Activated naive CD4-positive, alpha-beta T cell (primary cell): ENCODE measurements around the gene ARHGEF1.
"Not testable (repeated sequence)": the region's sequence is repeated elsewhere in the genome, so short reads cannot be mapped to it uniquely, and the experiment has no call there.

ENCODE experiments used
- DNase-seq, 4 experiments: peaks; one replicate each; lab custom pipeline; 2025; lab: John Stamatoyannopoulos, UW

The ARHGEF1 gene

GRCh38 chr19:41863209-41863931 is 19.6 kb upstream of the ARHGEF1 start:
- DNase-seq = no peak

DNA sequence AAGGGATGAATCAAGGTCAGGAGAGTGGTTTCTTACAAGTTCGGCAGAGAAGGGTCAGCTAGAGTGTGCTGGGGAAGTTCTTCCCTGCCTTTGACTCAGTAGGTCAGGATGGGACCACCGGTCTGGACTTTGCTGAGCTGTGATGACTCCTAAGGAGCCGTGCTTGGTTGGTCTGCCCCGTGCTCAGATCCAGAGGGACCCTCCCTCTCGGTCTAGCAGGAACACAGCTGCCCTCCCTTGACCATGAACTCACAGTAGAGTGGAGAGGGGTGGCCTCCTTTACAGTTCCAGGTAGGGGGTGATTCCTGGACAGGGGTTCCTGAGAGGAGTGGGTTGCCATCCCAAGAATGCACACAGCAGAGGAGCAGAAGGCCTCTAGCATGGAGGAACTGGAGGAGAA is 18.6 kb upstream of the ARHGEF1 start:
- no peak for DNase-seq

DNA sequence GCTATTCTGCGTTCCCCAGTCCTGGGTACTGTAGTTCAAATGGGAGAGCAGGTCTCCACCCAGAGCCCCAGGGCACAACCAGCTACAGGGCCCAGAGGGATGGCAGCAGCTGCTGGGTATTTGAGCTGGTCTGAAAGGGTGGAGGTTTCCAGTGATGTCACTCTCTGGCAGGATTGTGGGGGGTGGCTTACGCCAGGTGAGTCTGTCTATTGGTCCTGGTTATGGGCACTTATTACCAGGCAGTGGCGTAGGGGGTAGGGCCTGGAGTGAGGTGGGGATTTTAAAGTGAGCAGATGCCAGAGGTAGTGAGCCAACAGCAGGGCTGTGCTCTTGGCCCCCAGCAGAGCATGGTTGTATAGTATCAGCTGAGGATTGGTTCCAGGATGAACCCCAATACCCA is 16.7 kb upstream of the ARHGEF1 start:
- DNase-seq = no peak

DNA sequence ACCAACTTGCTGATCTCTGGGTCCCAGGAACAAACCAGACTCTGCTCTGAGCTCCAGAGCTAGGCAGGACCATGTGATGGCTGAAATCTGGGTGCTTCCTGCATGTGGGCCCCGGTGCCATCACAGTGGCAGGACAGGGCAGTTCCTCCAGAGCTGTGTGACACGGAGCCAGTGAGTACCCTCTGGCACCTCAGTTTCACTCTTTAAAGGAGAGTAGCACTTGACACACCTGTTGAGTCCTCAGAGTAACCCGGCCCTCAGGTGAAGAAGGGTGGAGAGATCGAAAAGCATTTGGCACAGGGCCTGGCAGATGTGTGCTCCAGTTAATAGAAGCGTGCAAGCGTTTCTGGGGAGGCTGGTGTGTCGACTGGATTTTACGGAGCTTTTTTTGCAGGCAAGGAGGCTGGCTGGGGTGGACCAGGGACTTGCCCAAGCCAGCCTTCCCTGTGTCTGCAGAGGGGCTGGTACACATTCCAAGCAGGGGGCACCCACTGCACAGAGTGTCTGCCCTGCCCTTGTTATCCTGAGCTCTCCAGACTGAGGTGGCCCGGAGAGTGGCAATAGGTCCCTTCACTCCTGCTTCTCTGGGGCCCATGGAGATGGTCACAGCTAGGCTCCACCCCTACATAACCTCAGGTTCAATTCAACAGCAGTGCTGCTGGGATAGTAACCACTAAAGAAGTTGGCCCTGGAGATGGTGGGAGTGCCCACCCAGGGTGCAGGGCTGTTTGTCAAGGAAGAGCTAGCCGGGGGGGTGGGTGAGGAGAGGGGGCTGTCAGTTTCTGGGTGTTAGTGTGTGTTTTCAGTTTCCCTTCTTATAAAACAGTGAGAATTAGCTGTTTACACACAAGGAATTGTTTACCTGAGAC is 14.6 kb upstream of the ARHGEF1 start:
- no peak for DNase-seq

DNA sequence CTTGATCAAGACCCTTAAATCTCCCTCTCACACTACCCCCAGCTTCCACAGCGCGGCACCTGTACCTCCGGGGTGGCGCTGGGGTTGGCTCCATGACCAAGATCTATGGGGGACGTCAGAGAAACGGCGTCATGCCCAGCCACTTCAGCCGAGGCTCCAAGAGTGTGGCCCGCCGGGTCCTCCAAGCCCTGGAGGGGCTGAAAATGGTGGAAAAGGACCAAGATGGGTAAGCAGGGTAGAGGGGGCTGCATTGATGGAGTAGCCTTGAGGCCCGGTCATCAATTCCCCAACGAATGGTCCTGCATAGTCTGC is 14.0 kb upstream of the ARHGEF1 start:
- no peak for DNase-seq

GRCh38 chr19:41869374-41869955 is 13.5 kb upstream of the ARHGEF1 start:
- no peak for DNase-seq

- DNase-seq = no peak
Measured at GRCh38 chr19:41870401-41870873, 12.5 kb upstream of the ARHGEF1 start.

- peak in 2 of 4 experiments; percentile 38 to 48 for DNase-seq
Measured at GRCh38 chr19:41871573-41872383, 11.2 kb upstream of the ARHGEF1 start.

DNA sequence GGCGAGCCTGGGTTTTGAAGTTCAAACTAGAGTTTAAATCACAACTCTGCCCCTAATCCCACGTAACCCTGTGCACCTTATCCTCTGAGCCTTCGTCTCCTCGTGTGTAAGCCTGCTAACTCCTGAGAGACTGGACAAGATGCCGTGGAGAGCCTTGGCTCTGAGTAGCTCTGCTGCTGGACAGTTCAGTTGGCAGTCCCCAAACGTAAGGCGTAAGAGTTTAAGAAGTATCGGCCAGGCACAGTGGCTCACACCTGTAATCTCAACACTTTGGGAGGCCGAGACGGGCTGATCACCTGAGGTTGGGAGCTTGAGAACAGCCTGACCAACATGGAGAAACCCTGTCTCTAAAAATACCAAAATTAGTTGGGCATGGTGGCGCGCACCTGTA is 10.6 kb upstream of the ARHGEF1 start:
- DNase-seq = no peak

GRCh38 chr19:41872775-41873647 is 10.0 kb upstream of the ARHGEF1 start:
- DNase-seq = peak; percentile 45 to 66 (median 50)

- DNase-seq = not testable (repeated sequence)
Measured at GRCh38 chr19:41875973-41876372, 7.0 kb upstream of the ARHGEF1 start.

DNA sequence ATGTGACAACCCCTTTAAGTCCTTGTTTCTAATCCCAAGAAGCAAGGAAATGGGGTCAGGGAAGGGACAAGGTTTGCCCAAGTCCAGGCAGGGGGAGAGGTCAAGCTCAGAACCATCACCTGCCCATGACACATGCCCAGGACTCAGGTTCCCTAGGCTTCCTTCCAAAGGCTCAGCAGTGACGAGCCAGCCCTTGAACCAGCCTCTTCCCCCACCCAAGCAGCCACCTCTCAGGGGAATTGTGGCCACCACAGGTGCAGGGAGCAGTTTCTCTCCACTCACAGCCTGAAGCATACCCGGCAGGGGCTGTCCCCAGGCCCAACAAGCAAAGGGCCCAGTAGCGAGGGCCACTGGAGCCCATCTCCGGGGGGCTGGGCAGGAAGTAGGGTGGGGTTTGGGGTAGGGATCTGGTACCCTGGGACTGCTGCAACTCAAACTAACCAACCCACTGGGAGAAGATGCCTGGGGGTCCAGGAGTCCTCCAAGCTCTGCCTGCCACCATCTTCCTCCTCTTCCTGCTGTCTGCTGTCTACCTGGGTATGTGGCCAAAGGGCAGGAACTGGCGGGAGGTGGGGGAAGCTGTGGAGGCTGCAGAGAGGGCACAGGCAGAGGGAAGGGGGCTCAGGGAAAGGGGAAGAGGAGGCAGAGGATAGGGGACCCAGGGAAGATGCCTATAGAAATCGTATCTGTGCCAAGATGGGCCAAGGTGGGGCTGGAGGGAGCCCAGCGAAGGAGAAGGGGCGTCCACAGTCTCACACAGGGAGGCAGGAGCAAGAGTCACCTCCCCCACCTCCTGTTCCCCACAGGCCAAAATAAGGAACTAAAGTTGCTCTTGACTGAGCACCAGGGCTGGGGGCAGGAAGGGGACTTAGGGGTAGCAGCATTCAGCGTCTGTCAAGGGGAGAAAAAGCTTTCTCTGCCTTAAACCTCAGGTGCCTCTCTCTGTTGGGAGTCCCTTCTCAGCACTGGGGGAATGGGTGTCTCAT is 5.8 kb upstream of the ARHGEF1 start, which contains the start of gene CD79A:
Gene CD79A (plus strand): TSS at position 433 of the 986 bp plus-strand sequence. CDS start 26 bp downstream, at position 459.
- no peak for DNase-seq

- DNase-seq = no peak
Measured at GRCh38 chr19:41877916-41878905, 4.8 kb upstream of the ARHGEF1 start.

DNA sequence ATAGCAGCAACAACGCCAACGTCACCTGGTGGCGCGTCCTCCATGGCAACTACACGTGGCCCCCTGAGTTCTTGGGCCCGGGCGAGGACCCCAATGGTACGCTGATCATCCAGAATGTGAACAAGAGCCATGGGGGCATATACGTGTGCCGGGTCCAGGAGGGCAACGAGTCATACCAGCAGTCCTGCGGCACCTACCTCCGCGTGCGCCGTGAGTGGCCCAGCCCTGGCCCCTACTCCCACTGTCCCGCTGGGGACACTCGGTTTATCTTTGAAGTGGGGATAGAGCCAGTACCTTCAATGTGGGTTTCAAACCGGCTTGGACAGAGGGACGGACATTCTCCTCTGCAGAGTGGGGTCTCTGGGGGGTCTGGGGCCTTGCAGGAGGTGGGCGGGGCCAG is 3.9 kb upstream of the ARHGEF1 start:
- no peak for DNase-seq

DNA sequence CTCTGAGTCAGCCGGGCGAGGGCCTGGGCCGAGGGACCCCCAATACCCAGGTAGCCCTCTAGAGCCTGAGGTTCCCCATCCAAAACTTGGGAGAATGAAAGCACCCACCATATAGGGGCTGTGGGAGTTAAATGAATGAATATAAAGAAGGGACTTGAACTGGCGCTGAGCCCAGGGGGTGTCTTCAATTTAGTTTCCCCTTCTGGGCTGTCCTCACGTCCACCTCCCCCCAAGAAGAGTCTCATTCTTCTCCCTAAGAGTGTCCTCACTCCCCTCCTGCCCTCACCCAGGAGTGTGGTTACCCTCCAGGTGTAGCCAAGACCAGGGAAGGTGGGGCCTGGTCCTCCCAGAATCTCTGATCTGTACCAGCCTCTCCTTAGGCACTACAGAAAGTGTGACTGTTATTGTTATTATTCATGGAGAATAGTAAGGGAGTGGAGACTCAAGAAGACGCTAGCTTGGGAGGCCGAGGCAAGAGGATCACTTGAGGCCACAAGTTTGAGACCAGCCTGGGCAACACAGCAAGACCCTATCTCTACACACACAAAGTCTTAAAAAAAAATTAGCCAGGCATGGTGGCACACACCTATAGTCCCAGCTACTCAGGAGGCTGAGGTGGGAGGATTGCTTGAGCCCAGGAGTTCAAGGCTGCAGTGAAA is 3.2 kb upstream of the ARHGEF1 start:
- no peak for DNase-seq

DNA sequence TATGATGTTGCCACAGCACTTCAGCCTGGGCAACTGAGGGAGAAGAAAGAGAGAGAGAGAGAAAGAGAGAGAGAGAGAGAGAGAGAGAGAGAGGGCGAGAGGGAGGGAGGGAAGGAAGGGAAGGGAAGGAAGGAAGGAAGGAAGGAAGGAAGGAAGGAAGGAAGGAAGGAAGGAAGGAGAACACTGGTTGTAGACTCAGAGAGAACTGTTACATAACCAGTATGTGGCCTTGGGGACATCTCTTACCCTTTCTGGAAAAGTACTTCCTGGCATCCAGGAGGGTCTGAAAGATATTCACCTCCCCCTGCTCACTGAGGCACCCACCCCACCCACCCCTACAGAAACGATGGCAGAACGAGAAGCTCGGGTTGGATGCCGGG is 2.7 kb upstream of the ARHGEF1 start:
- no peak for DNase-seq

- no peak for DNase-seq
Measured at GRCh38 chr19:41883463-41883820, 458 bp downstream of the ARHGEF1 start.
